K562 (cell line): ENCODE data around the gene MAN2A1. TPM values are rescaled to one million over a fixed set of nuclear protein-coding genes. Genes with fewer than 3 reads are reported as not detected.

Source experiments
- ATF7 ChIP-seq: fragments of 450-650 bp; IDR thresholded peaks from 2 replicates; pipeline ENCODE4 v1.7.1; 2014; ENCODE audit warnings: mild to moderate bottlenecking, moderate library complexity
- CBFA2T2 ChIP-seq: fragments of 450-650 bp; conservative IDR thresholded peaks from 2 replicates; pipeline ENCODE4 v1.6.1; 2017; ENCODE audit warnings: mild to moderate bottlenecking
- CBX3 ChIP-seq, 2 experiments: IDR thresholded peaks; 1 replicate in 1 of 2; 2 replicates in 1 of 2; pipeline ENCODE4 v1.6.1; 2012; ENCODE audit warnings: inconsistent platforms in 2 of 2, low read length in 2 of 2, borderline replicate concordance in 1 of 2, control low read depth in 1 of 2
- DPF2 ChIP-seq: fragments of 450-650 bp; IDR thresholded peaks from 2 replicates; pipeline ENCODE4 v1.6.1; 2016
- KDM1A ChIP-seq, 2 experiments: fragments of 450-650 bp; IDR thresholded peaks; 2 replicates each; pipeline ENCODE4 v1.6.1; 2016; ENCODE audit warnings: mild to moderate bottlenecking in 2 of 2
- LCOR ChIP-seq: sonication (generic); formaldehyde crosslinking; IDR thresholded peaks from 2 replicates; pipeline ENCODE4 v1.8.0; 2022; ENCODE audit warnings: mild to moderate bottlenecking, missing genetic modification reagents
- MLLT1 ChIP-seq, 2 experiments: fragments of 450-650 bp; IDR thresholded peaks; 2 replicates each; pipeline ENCODE4 v1.6.1; 2016
- MNT ChIP-seq, 2 experiments: fragments of 450-650 bp; conservative IDR thresholded peaks; 2 replicates each; pipeline ENCODE4 v1.6.1; 2017; ENCODE audit warnings: mild to moderate bottlenecking in 2 of 2, moderate library complexity in 2 of 2
- MTA2 ChIP-seq: fragments of 450-650 bp; IDR thresholded peaks from 2 replicates; pipeline ENCODE4 v1.6.1; 2016; ENCODE audit warnings: low read depth
- MYC ChIP-seq, 2 experiments: fragments of 250-450 bp in 1 of 2; sonication (Bioruptor Pico) in 1 of 2; IDR thresholded peaks; 2 replicates each; pipeline versions ENCODE4 v1.5.1 to v1.6.1; 2012 to 2021; ENCODE audit warnings: low read depth in 2 of 2, borderline replicate concordance in 1 of 2, improper control_type of control experiment in 1 of 2, low read length in 1 of 2, mild to moderate bottlenecking in 1 of 2, moderate library complexity in 1 of 2
- NFIC ChIP-seq: fragments of 450-650 bp; IDR thresholded peaks from 2 replicates; pipeline ENCODE4 v1.6.1; 2017; ENCODE audit warnings: mild to moderate bottlenecking, inconsistent platforms
- PBX2 ChIP-seq, 2 experiments: IDR thresholded peaks in 1 of 2; conservative IDR thresholded peaks in 1 of 2; 2 replicates each; pipeline ENCODE4 v1.6.1; 2016; ENCODE audit warnings: low read depth in 2 of 2, mild to moderate bottlenecking in 1 of 2, missing compliant biosample characterization in 1 of 2, missing genetic modification characterization in 1 of 2, moderate library complexity in 1 of 2
- PML ChIP-seq: IDR thresholded peaks from 2 replicates; pipeline ENCODE4 v1.6.1; 2012; ENCODE audit warnings: low read length, inconsistent platforms
- PTBP1 ChIP-seq: fragments of 200-400 bp; formaldehyde crosslinking; IDR thresholded peaks from 2 replicates; pipeline ENCODE4 v1.6.1; 2017; ENCODE audit warnings: low read depth, low read length
- RBM34 ChIP-seq: fragments of 200-400 bp; formaldehyde crosslinking; IDR thresholded peaks from 2 replicates; pipeline ENCODE4 v1.6.1; 2018; ENCODE audit warnings: low read length, borderline replicate concordance; ENCODE audit not compliant: insufficient read depth
- TEAD1 ChIP-seq, 2 experiments: fragments of 450-650 bp in 1 of 2; sonication (generic) in 1 of 2; formaldehyde crosslinking; IDR thresholded peaks; 2 replicates each; pipeline versions ENCODE4 v1.4.0 to v1.8.0; 2020 to 2022; ENCODE audit warnings: mild to moderate bottlenecking in 2 of 2, missing genetic modification reagents in 1 of 2
- TEAD4 ChIP-seq, 2 experiments: sonication (generic) in 1 of 2; formaldehyde crosslinking in 1 of 2; IDR thresholded peaks; 2 replicates each; pipeline versions ENCODE4 v1.6.1 to v1.8.0; 2012 to 2022; ENCODE audit warnings: borderline replicate concordance in 1 of 2, inconsistent platforms in 1 of 2, low read length in 1 of 2, mild to moderate bottlenecking in 1 of 2, missing genetic modification reagents in 1 of 2
- ZBTB12 ChIP-seq: fragments of 250-450 bp; sonication (Bioruptor Pico); IDR thresholded peaks from 2 replicates; pipeline ENCODE4 v1.4.0; 2020
- ZNF639 ChIP-seq, 2 experiments: fragments of 200-800 bp in 1 of 2; sonication (Bioruptor generic) in 1 of 2; sonication (generic) in 1 of 2; formaldehyde crosslinking in 1 of 2; IDR thresholded peaks in 1 of 2; conservative IDR thresholded peaks in 1 of 2; 2 replicates each; pipeline versions ENCODE4 v1.5.0 to v1.6.1; 2016 to 2020; ENCODE audit warnings: missing compliant biosample characterization in 1 of 2, missing genetic modification characterization in 1 of 2, missing genetic modification reagents in 1 of 2
- polyA plus RNA-seq, 8 experiments: library from polyadenylated mRNA; depleted of rRNA in 4 of 8; stranded (reverse) in 5 of 8; unstranded in 3 of 8; fragments of >200 nt; fragmentation: Nextera tagmentation in 2 of 8; fragmentation: Illumina TruSeq in 1 of 8; extraction: Ambion mirVana in 2 of 8; extraction: Trizol in 1 of 8; gene quantifications; 2 replicates each; pipeline versions ENCODE4 v1.2.1 to v1.2.3, GENCODE V29; 2011 to 2014; ENCODE audit warnings: inconsistent platforms in 1 of 8, missing spikeins in 1 of 8
- total RNA-seq, 7 experiments: library from RNA; depleted of rRNA in 6 of 7; stranded (reverse); fragments of >200 nt in 6 of 7; fragmentation: Illumina TruSeq in 2 of 7; extraction: Trizol in 2 of 7; gene quantifications; 2 replicates each; pipeline versions ENCODE4 v1.2.1 to v1.2.3, GENCODE V29; 2011 to 2021; ENCODE audit warnings: low replicate concordance in 1 of 7

Gene MAN2A1
- total and polyA plus RNA-seq, 9 of the 15 experiments (the other 6 are each of a cell fraction or from before 2014, with no cell fraction given): 5.2 to 32.0 (median 19.8) TPM

GRCh38 chr5:109703829-109704228, 14.1 kb downstream of the MAN2A1 start (continued):
- TF ChIP-seq MNT (conservative IDR thresholded peaks at IDR 0.05) (peak; percentile 35 to 45; a peak in 1 of 4 replicates), TEAD1 (CRISPR knock-in tag; IDR thresholded peaks at IDR 0.05) (peak in 1 of 2 experiments; percentile 26; a peak in 1 of 4 replicates), ATF7 (peak; percentile 82), PBX2 (CRISPR knock-in tag; IDR thresholded peaks at IDR 0.05; ENCODE audit: low read depth) (no peak), PBX2 (tag; conservative IDR thresholded peaks at IDR 0.05; ENCODE audit: low read depth) (no peak), MLLT1 (IDR thresholded peaks at IDR 0.05) (peak in 1 of 2 experiments; percentile 75; a peak in 2 of 4 replicates), PTBP1 (no peak), TEAD4 (IDR thresholded peaks at IDR 0.05; ENCODE audit: low read length) (peak; percentile 96), TEAD4 (CRISPR knock-in tag; IDR thresholded peaks at IDR 0.05; ENCODE audit: borderline replicate concordance) (no peak), NFIC (peak; percentile 76), CBX3 (IDR thresholded peaks at IDR 0.05; ENCODE audit: borderline replicate concordance in 1 of 2, low read length in 2 of 2) (peak in 1 of 2 experiments; percentile 50; a peak in 1 of 3 replicates), CBFA2T2 (peak; percentile 92), MYC (IDR thresholded peaks at IDR 0.05; ENCODE audit: low read depth, low read length) (peak; percentile 77), MYC (CRISPR knock-in tag; IDR thresholded peaks at IDR 0.05; ENCODE audit: borderline replicate concordance, low read depth) (no peak), KDM1A (IDR thresholded peaks at IDR 0.05) (peak; percentile 74 to 82), LCOR (CRISPR knock-in tag) (peak; percentile 85), RBM34 (no peak), ZNF639 (CRISPR knock-in tag; conservative IDR thresholded peaks at IDR 0.05 in 1 of 2, IDR thresholded peaks at IDR 0.05 in 1 of 2) (peak in 1 of 2 experiments; percentile 40; a peak in 2 of 4 replicates), MTA2 (peak; percentile 88), DPF2 (peak; percentile 94), PML (peak; percentile 88), ZBTB12 (CRISPR knock-in tag) (peak; percentile 64; the same call in 1 of the 2 replicates)
